Measurements from ENCODE around the gene TPST2. TPM values are rescaled to one million over a fixed set of nuclear protein-coding genes. Genes with fewer than 3 reads are reported as not detected.
A peak's percentile ranks its signal among the peaks of the same experiment; 100 is the strongest.

Gene TPST2
- total RNA-seq, 4 donors from 2014 or later: 27.2 to 40.6 (median 32.5) TPM

GRCh38 chr22:26479043-26479791 is 110.7 kb downstream of the TPST2 start:
- no peaks in the 10 kb centered on the region for H3K27me3 ChIP-seq
- TF ChIP-seq, protein P1, sequence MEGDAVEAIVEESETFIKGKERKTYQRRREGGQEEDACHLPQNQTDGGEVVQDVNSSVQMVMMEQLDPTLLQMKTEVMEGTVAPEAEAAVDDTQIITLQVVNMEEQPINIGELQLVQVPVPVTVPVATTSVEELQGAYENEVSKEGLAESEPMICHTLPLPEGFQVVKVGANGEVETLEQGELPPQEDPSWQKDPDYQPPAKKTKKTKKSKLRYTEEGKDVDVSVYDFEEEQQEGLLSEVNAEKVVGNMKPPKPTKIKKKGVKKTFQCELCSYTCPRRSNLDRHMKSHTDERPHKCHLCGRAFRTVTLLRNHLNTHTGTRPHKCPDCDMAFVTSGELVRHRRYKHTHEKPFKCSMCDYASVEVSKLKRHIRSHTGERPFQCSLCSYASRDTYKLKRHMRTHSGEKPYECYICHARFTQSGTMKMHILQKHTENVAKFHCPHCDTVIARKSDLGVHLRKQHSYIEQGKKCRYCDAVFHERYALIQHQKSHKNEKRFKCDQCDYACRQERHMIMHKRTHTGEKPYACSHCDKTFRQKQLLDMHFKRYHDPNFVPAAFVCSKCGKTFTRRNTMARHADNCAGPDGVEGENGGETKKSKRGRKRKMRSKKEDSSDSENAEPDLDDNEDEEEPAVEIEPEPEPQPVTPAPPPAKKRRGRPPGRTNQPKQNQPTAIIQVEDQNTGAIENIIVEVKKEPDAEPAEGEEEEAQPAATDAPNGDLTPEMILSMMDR (IDR thresholded peaks at IDR 0.05): peak in 1 of 6 experiments; percentile 4
- no peak for TF ChIP-seq POLR2A (IDR thresholded peaks at IDR 0.05)
- WGBS, 2 donors: 19 to 25% methylated on average over 12 of the region's 12 CpGs
- H3K9me3 ChIP-seq: no peaks in the 10 kb centered on the region
- H3K27ac ChIP-seq: peak overlapping the region in 3 of 4 donors; percentile 19 to 69 (median 54)
- no peak for DNase-seq
- H3K4me3 ChIP-seq: peak overlapping the region in 3 of 4 donors; percentile 9 to 42 (median 11)
- intact Hi-C loops (cut with DNase I): no loop called here
- peaks cover 38 to 57% (median 44%) of the 10 kb centered on the region in 3 donors for H3K4me1 ChIP-seq
- H3K36me3 ChIP-seq: peaks cover 7 to 39% (median 18%) of the 10 kb centered on the region in 3 donors

DNA sequence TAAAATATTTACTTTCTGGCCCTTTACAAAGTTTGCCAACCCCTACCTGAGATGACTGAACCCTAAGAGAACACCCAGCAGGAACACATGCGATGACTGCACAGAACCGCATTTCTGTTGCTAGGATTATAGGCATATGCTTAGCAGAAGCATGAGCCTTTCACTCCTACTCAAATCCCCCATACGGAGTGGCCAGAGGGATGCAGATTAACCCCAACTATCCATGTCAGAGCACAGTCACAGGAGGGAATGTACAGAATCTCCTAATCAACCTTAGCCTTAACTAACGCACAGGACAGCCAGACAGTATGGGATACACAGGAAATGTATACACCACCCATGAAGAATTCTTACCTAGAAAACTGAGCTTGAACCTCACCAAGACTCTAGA is 112.6 kb downstream of the TPST2 start:
- intact Hi-C loops (cut with DNase I): no loop called here
- Histone ChIP-seq H3K4me3 (no peak overlapping the region), H3K4me1 (peaks cover 27 to 44% (median 37%) of the 10 kb centered on the region in 3 donors), H3K9me3 (no peaks in the 10 kb centered on the region), H3K27ac (no peak overlapping the region), H3K36me3 (peaks cover 7 to 58% (median 20%) of the 10 kb centered on the region in 3 donors), H3K27me3 (no peaks in the 10 kb centered on the region)
- no peak for DNase-seq
- TF ChIP-seq, protein P1 (IDR thresholded peaks at IDR 0.05): no peak
- no peak for TF ChIP-seq POLR2A (IDR thresholded peaks at IDR 0.05)
- 28 to 44% methylated on average over 4 of the region's 4 CpGs for WGBS, 2 donors

- TF ChIP-seq, protein P1 (IDR thresholded peaks at IDR 0.05): no peak
- no peak for TF ChIP-seq POLR2A (IDR thresholded peaks at IDR 0.05)
- H3K9me3 ChIP-seq: no peaks in the 10 kb centered on the region
- DNase-seq: no peak
- H3K4me1 ChIP-seq: peaks cover 23 to 39% (median 32%) of the 10 kb centered on the region in 3 donors
- 88 to 89% methylated on average over 4 of the region's 4 CpGs for WGBS, 2 donors
- no peak overlapping the region for H3K4me3 ChIP-seq
- no peaks in the 10 kb centered on the region for H3K27me3 ChIP-seq
- intact Hi-C loops (cut with DNase I): no loop called here
- H3K36me3 ChIP-seq: peaks cover 7 to 63% (median 25%) of the 10 kb centered on the region in 3 donors
- no peak overlapping the region for H3K27ac ChIP-seq
These were observed 113.1 kb downstream of the TPST2 start for GRCh38 chr22:26476705-26477340.

- intact Hi-C loops (cut with DNase I): no loop called here
- Histone ChIP-seq H3K27me3 (no peaks in the 10 kb centered on the region), H3K27ac (no peak overlapping the region), H3K4me1 (peaks cover 3 to 18% (median 11%) of the 10 kb centered on the region in 3 donors), H3K9me3 (no peaks in the 10 kb centered on the region), H3K36me3 (peaks cover 20 to 85% (median 47%) of the 10 kb centered on the region in 3 donors), H3K4me3 (no peak overlapping the region)
- no peak for DNase-seq
- TF ChIP-seq, protein P1 (IDR thresholded peaks at IDR 0.05): no peak
- no peak for TF ChIP-seq POLR2A (IDR thresholded peaks at IDR 0.05)
These were observed 115.2 kb downstream of the TPST2 start for GRCh38 chr22:26474682-26475081.

Small RNA genes lying within 50 kb of the gene (small RNA-seq; reads per million reads assigned to genes)
- gene MIR548J: 0 to 0.09 (median 0.04) reads per million in 4 donors

Other genes with a start within 250 kb of the TPST2 start
- gene ASPHD2, start 160.9 kb downstream of the TPST2 start, total RNA-seq: 1 to 10 TPM; 1.3 to 2.1 (median 2.0) TPM
- 10 to 100 TPM; 21.9 to 28.5 (median 24.5) TPM for gene HPS4, start 106.3 kb downstream of the TPST2 start, total RNA-seq
- gene SRRD, start 106.3 kb downstream of the TPST2 start, total RNA-seq: 10 to 100 TPM; 11.4 to 27.3 (median 13.6) TPM
- gene TFIP11, start 77.7 kb downstream of the TPST2 start, total RNA-seq: 10 to 100 TPM; 21.6 to 27.1 (median 25.8) TPM
- under 1 TPM in 1 of 4 donors, not detected in 3; 0.95 TPM for gene CRYBB1, start 27.9 kb upstream of the TPST2 start, total RNA-seq
- gene CRYBA4, start 31.8 kb upstream of the TPST2 start, total RNA-seq: not detected
- gene MIAT, start 67.5 kb upstream of the TPST2 start, total RNA-seq: 1 to 10 TPM in 2 of 4 donors, under 1 TPM in 2; 0.50 to 2.4 (median 1.4) TPM

All from esophagus squamous epithelium (tissue), 5 donors.